Body of pancreas (tissue), 4 donors: ENCODE results near the gene AMH.

Experiments
- POLR2A ChIP-seq, 3 donors: fragments of 450-650 bp; IDR thresholded peaks; one replicate each; pipeline ENCODE4 v1.6.1; 2016; ENCODE audit warnings: antibody characterized with exemption in 3 of 3, mild to moderate bottlenecking in 2 of 3
- TF ChIP-seq, protein P1 (sequence below), 7 experiments: fragments of 450-650 bp in 4 of 7; fragments of 200-600 bp in 3 of 7; sonication (generic) in 3 of 7; IDR thresholded peaks; one replicate each; pipeline ENCODE4 v1.5.1; 2016 to 2019; ENCODE audit warnings: antibody characterized with exemption in 7 of 7

GRCh38 chr19:2277138-2277537, 28.0 kb downstream of the AMH start:
- TF ChIP-seq, protein P1, sequence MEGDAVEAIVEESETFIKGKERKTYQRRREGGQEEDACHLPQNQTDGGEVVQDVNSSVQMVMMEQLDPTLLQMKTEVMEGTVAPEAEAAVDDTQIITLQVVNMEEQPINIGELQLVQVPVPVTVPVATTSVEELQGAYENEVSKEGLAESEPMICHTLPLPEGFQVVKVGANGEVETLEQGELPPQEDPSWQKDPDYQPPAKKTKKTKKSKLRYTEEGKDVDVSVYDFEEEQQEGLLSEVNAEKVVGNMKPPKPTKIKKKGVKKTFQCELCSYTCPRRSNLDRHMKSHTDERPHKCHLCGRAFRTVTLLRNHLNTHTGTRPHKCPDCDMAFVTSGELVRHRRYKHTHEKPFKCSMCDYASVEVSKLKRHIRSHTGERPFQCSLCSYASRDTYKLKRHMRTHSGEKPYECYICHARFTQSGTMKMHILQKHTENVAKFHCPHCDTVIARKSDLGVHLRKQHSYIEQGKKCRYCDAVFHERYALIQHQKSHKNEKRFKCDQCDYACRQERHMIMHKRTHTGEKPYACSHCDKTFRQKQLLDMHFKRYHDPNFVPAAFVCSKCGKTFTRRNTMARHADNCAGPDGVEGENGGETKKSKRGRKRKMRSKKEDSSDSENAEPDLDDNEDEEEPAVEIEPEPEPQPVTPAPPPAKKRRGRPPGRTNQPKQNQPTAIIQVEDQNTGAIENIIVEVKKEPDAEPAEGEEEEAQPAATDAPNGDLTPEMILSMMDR (IDR thresholded peaks at IDR 0.05): no peak
- no peak for TF ChIP-seq POLR2A (IDR thresholded peaks at IDR 0.05)
